ENCODE results near the gene FUT8.

FUT8 gene

DNA sequence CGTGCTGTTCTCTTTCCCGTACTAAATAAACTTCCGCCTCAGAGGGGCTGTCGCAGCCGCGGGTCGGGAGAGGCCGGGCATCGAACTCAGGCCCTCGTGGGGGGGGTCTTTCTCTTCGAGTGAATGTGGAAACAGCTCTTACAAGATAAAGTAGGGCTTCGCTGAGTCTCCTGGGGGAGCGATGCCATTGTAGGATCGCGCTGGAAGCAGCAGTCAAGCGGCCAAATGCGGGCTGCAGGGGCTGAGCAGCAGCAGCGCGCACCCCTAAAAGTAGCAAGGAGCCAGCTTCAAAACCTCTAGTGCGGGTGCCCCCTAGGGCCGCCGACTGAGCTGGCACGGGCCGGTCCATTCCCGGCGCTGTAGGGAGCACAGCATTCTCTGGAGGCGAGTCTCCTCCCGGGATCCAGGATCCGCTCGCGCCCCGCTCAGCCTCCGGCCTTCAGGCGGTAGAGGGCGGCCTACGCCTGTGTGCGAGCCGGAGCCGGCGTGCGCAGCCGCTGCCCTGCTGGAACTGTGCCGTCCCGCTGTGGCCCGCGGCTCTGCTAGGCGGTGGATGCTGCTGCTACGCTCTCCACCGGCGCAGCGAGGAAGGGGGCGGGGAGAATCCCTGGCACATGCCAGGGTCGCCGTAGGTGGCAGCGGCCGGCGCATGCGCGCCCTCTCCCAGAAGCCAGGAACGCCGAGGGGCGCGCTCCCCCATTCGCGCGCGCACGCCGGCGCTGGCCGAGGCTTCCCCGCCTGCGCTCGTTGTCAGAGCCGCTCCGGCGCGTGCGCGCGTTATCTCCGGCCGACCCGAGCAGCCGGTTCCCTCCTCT, at the start of gene FUT8:
TSS of gene FUT8 (plus strand) at position 699 of the 815 bp plus-strand sequence. CDS start 148,834 bp downstream, outside the sequence.
- peak; percentile 90 to 98 for DNase-seq

DNA sequence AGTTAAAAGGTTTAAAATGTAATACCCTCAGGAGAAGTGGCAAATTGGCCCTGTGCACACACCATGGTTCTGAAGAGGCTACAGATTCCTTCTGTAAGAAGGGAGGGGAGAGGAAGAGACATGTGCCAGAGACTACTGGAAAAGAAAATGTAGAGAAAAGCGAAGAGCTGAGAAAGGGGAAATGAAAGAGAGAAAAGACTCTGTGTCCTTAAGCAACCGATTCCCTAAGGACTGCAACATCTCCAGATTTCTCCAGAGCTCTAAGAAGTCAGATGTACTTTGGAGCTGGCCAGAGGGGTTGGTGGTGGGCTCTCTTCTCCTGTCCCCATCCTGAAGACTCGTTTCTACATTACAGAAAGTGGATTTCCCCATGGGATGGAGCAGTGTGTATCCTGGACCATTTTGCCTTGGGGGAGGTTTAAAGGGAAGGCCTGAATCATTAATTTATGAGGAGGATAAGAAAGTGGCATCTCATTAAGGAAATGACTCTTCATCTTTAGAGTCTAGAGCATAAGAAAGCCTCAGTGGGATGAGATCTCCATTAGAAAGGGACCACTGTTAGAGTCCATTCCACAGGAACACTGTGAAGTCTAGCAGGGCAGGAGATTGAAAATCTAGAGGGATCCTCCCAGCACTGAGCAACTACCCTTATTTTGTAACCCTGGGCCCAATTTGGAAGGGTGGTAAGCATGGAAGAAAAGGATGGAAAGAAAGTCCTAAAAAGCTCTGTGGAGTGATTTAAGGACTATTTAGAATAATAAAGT, 45.5 kb upstream of the FUT8 start:
- no peak for DNase-seq

DNA sequence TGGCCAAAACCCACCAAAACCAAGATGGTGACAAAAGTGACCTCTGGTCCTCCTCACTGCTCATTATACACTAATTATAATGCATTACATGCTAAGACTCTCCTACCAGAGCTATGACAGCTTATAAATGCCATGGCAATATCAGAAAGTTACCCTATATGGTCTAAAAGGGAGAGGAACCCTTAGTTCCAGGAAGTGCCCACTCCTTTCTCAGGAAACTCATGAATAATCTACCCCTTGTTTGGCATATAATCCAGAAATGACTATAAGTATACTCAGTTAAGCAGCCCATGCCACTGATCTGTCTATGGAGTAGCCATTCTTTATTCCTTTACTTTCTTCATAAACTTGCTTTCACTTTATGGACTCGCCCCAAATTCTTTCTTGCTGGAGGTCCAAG, 43.0 kb upstream of the FUT8 start:
- no peak for DNase-seq

DNA sequence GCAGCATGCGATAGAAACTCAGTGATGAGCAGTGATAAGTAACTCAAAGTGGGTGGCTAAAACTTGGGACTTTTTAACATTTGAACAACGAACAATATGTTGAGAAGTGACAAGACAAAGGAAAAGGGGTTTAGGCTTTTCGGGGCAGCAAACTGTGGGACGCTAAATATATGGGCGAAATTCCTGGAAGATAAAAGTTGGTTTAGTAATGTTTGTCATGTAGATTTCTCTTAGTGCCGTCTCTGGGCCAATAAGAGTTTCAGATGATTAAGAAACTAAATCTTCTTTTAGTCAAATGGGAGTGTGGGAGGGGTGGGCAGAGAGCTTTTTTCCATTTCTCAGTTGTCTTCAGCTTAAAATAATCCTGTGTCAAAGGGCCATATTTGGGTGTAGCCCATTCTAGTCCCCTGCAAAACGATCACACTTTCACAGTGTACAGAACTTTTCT, 41.7 kb upstream of the FUT8 start:
- DNase-seq: no peak

DNA sequence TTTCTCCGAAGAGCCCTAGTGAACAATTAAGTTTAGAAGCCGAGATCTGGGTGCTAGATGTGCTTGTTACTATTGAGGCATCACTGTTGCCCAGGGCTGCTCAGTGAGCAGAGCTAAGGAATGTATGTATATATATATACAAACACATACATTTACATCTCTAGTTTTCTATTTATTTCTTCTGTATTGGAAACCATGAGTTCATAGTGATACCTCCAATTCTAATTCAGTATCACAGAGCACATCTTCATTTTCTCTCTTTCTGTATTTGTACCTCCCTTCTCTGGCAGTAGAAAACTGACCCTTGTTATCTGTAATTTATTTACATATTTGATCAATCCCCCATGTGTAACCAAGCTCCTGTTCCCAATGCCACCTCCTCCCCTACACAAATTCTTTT, 40.7 kb upstream of the FUT8 start:
- no peak for DNase-seq

DNA sequence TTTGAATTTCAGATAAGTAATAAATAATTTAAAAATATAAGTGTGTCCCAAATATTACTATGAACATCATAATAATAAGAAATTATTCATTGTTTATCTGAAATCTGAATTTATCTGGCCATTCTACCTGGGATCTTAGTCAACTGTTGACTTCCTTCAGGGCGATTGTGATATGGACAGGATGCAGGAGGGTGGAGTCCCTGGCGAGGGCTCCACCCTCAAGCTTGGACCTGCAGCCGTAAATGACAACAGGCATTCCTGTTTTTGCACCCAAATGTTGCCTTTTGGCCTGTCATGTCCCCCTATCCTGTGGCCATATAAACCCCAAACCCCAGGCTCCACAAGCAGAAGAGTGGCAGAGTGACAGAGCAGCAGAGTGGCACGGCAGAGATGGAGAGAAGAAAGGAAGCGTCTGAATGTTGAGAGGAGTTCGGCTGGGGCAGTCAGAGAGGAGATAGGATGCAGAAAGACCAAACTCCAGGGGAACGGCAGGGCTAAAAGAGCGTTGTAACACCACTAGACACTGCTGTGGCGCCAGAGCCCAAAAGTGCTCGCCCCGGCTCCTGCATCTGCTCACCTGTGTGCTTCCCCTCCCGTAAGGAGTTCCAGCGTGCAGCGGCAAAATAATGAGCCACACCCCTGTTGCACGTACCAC, 39.4 kb upstream of the FUT8 start:
- peak; percentile 45 to 66 for DNase-seq

DNA sequence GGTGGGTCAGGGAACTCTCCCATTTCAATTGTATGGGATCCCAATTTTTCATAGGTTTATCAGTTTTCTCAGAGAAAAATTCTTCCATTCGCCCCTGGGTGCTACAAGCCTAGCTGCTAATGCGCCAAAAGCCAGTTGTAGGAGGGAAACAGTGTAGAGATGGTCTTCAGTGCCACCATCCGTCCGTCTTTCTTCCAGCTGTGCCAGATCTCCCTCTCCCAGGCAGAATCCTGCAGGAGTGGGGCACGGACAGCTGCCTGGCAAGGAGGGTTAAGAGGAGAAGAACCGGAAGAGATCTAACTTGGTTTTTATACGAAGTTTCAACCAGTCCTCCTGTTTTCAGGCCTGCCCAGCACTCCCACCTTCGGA, 38.9 kb upstream of the FUT8 start:
- peak; percentile 45 to 66 for DNase-seq

DNA sequence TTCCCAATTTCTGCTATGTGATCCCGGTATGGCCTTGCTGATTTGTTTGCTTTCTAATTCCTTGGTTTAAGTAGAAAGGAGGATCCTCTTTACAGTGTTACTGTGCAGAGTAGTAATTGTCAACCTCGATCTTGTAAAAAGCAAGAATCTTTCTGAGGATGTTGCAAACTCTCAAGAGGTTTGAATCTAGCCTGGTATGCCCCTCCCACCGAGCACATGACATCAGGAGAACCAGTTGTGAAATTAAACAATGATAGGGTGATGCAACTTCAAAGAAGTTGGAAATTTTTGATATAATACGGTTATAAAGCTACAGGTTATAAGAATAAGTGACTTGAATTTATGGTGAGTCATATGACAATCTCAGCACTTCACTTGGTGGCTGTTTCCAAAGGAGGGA, 35.0 kb upstream of the FUT8 start:
- DNase-seq: no peak

DNA sequence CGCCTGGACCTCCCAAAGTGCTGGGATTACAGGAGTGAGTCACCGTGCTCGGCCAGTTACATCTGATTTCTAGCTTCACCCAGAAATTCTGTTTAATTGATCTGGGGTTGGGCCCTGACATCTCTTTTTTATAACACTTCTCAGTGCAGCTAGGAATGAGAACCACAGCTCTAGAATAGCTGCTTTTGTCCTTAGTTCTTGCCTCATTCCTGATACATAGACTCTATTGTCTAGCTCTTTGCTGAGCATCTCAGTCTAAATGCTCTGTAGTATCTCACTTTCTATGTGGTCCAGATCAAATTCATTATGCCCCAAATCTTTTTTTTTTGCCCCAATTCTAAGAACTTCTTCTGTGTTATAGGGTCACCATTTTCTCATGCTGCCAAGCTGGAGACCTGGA, 29.9 kb upstream of the FUT8 start:
- DNase-seq: no peak

DNA sequence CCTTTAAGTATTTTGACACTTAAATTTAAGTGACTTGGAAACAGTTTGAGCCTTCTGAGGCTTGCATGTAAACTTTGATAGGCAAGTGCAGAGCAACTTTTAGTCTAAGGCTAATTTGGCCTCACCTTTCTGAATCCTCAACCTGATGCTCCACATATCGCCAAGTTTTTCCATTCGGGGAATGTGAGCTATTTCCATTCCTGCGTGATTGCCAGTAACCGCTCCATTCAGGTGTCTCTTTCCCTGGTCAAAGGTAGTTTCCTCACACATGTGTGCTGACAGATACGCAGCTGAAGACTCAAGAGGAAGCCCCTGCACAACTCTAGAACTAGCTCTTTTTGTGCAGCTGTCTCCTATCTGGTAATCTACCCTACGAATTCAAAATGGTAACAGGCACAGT, 25.4 kb upstream of the FUT8 start:
- DNase-seq: peak in 1 of 2 experiments; percentile 50

DNA sequence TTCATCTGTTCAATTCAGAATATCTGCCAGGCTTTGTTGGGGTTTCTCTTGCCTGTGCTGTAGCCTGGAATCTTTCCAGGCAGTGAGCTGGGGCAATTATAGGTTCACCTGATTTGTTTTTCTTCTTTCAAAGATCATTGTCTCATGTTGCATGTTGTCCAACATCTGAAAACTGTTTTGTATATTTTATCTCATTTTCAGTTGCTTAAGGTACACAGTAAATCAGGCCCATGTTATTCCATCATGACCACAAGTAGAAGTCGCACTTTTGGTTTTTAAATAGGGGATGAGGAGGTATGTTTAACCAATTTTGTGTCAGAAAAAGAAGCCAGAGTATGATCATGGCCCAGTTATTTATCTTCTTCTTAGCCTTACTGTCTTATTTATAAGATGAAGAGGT, 24.9 kb upstream of the FUT8 start:
- DNase-seq: peak; percentile 51 to 66

DNA sequence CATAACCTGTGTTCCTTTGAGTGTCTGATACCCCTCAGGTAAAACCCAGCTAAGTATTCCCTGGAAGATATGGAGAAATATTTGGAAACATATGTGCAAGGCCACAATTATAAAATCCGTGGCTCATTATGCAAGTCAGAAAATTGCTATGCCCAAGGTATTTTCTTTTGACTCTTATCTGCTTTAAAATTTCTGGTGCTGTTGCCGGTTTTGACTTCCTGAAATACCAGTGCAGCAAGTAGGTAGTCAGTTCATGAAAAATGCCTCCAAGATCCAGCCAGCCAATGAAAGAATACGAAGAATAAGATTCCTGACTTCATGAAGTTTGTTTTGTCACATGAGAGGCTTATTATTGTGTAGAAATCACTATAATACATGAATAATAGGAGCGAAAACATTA, 20.2 kb upstream of the FUT8 start:
- DNase-seq: no peak

DNA sequence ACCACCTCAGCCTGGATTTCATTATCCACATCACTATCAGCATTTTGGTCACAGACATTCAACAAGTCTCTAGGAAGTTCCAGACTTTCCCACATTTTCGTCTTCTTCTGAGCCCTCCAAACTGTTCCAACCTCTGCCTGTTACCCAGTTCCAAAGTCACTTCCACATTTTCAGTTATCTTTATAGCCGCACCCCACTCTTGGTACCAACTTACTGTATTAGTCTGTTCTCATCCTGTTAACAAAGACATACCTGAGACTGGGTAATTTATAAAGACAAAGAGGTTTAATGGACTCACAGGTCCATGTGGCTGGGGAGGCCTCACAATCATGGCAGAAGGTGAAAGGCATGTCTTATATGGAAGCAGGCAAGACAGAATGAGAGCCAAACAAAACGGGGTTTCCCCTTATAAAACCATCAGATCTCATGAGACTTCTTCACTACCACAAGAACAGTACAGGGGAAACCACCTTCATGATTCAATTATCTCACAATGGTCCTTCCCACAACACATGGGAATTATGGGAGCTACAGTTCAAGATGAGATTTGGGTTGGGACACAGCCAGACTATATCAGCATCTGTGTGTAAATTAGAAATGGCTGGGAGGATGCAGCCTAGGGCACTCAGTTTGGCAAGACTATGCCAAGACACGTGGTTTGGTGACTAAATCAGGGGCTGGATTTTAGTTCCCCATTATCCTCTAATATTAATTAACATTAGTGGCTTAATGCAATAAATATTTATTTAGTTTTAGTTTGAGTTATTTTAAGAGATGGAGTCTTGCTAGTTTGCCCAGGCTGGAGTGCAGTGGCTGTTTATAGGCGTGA, 16.2 kb upstream of the FUT8 start:
- no peak for DNase-seq

DNA sequence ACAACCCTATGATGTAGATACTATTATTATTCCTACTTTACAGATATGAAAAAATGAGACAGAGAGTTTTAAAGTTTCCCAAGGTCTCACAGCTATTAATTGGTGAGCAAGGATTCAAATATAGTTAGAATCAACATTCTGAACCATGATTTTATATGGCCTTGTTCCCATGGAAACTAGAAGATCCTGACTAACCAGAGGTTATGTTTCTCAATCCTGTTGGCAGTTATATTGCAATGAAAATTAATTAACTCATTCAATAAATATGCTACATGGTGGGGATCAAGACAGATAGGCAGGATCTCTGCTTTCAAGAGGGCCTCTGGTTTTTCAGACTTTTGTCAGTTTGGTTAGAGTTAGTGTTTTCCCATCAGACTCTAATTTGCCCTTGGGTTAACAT, 9.3 kb upstream of the FUT8 start:
- DNase-seq: no peak

DNA sequence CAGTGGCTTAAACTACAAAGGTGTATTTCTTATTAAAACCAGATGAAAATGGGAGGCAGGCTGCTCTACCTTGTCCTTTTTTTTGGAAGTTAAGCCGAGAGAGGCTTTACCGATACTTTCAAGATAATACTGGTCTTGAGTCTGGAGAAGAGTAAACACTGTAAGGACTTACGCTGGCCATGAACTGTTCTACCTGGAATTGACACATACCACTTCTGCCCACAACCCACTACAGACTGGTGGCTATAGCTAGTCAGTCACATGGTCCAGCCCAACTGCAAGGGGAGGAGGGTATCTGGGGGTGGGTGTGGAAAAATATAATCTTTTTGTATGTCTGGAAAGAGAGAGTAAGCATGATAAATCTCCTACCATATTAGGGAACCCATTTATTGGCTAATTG, 4.4 kb upstream of the FUT8 start:
- no peak for DNase-seq

DNA sequence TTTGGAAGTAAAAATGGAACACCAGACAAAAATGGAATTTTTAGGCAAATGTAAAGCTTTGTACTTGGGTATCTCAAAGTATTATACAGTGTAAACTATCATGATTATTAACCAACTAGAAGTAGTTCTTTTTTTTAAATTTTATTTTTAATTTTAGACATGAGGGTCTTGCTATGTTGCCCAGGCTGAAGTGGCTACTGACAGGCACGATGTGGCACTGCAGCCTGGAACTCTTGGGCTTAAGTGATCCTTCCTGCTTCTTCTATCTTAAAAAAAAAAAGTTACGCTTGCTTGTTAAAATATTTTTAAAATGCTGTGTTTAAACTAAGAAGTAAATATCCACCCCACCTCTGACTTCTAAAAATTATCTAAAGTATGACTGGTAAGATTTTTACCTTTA, 1.9 kb upstream of the FUT8 start:
- DNase-seq: no peak

DNA sequence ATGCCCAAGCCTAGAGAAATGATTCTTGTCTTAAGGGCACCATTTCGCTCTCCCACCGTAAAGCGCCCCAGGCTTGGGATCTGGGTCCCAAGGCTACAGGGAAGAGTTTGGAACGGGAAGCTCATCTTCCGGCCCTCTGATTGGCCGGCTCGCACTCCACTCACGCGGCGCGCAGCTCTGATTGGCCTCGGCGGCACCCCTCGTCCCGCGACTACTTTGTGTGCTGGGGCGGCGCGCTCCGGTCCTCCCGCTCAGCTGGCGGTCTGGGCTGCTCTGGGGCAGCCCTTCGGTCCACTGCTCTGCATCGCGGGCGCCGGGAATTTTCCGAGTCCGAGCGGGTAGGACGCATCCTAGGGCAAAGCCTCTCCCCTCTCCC, 886 bp upstream of the FUT8 start:
- DNase-seq: peak; percentile 84 to 96

DNA sequence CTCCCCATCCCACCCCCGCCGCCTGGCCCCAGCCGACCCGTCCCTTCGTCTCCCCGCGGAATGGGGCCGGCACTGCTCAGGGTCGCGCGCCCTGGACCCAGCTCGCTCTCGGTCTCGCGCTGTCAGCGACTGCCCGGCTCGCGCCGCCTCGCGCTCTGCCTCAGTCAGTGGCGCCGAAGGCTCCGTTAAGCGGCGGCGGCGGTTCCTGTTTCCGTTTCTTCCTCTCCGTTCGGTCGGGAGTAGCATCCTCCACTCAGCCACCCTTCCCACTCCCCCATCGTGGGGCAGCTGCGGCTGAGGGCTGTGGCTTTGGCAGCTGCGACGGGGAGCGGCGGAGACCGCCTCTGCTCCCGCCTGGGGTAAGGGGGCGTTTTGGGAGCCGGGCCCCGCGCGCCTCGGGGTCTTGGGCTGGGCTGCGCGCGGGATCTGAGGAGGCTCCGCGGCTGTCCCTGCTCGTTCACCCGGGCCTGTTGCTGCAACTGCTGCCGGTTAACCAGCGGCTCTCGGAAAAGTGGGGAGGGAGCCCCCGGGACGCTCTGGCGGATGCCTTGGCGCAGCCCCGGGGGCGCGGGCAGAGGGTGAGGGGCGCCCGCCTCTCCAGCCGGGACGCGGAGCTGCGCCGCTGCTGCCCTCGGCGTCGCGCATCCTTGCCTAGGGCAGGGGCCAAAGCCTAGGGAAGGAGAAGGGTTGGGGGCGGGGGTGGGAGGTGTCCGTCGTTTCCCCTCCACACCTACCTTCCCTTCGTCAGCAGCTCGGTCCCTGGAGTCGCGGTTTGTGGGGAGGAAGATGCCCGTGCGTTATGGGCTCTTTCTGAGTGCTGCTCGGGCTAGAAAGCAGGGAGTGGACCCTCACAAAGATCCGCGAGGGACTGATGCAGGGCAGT, 567 bp downstream of the FUT8 start:
- peak; percentile 77 to 95 for DNase-seq

DNA sequence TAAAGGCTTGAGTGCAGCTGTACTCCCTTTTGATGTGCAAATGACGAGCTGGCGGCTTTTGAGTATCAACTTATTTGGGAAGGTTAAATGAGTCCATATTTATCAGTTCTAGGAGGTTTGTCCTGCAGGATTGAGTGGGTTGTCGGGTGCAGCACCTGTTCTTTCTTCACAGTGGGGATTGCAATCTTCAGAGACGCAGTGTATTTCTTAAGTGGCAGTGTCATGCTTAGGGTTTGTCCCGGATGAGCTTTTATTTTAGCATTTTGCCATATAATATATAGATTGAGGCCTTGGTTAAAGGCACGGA, 1.2 kb downstream of the FUT8 start:
- DNase-seq: no peak

DNA sequence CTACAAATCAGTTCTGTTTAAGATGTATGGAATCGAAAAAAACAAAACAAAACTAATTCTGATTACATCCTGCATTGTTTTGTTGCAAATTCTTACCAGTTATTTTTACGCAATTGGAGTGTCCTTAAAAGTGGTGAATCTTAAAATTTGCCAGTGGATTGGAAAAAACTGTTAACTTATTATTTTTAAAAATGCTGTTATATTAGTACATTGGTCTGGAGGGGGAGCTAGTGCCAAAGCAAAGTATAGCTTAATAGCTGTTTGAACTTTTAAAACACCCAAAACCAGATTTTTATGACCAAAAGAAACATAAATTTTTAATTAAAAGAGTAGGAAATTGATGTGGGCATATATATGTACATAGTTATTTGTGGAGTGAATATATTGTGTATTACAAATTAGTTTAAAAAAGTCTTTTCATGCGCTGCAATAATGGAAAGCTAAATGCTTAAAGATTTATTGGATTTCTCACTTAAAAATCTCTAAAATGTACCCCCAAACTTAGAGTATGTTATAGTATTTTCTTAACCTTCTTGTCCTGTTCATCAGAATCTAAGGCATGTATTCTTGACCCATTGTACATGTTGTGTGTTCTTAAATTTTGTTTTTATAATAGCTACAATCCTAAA, 2.5 kb downstream of the FUT8 start:
- peak in 1 of 2 experiments; percentile 41 for DNase-seq

DNA sequence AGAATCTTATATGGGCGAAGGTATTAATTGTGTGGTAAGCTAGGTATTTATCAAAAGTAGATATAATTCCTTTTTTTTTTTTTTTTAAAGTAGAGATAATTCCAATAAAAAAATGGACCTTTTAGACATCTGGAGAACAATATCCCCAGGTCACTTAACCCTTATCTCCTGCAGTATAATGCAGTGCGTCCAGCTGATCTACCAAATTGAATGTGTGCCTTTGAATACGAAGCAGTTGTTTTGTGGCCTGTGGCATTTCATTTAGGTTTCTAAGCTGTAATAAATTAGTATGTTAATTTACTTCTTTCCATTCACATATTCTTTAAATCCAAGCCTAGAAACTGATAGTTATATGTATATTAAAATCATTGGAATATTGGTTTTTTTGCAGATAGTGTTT, 3.1 kb downstream of the FUT8 start:
- DNase-seq: peak in 1 of 2 experiments; percentile 5
